ENCODE results near the gene CRABP1.

CRABP1 gene

GRCh38 chr15:78353093-78353492 lies 12.9 kb downstream of the CRABP1 start:
- Histone ChIP-seq H3K4me3 (ENCODE audit: low read length) (no peak overlapping the region), H3K4me1 (ENCODE audit: insufficient read depth, low read length) (peaks cover 3% of the 10 kb centered on the region; the same call in 1 of the 2 replicates), H3K9ac (ENCODE audit: low read depth, low read length) (no peak overlapping the region), H3K9me3 (ENCODE audit: insufficient read depth, low read depth, low read length) (no peaks in the 10 kb centered on the region), H3K27ac (ENCODE audit: low read length) (no peak overlapping the region), H3K27me3 (ENCODE audit: insufficient read depth, low read length) (no peaks in the 10 kb centered on the region), H3K36me3 (ENCODE audit: insufficient read depth, low read depth, low read length) (peaks cover 9% of the 10 kb centered on the region)

DNA sequence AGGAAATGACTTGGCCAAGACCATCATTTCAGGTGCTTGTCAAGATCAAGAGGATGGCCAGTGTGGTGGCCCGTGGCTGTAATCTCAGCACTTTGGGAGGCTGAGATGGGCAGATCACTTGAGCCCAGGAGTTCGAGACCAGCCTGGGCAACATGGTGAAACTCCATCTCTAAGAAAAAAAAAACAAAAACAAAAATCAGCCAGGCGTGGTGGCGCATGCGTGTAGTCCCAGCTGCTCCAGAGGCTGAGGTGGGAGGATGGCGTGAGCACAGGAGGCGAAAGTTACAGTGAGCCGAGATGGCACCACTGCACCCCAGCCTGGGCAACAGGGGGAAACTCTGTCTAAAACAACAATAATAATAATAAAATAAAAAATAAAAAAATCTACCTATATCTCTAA lies 15.0 kb downstream of the CRABP1 start:
- Histone ChIP-seq H3K9ac (ENCODE audit: low read depth, low read length) (no peak overlapping the region), H3K4me1 (ENCODE audit: insufficient read depth, low read length) (peaks cover 6% of the 10 kb centered on the region; the same call in 1 of the 2 replicates), H3K9me3 (ENCODE audit: insufficient read depth, low read depth, low read length) (no peaks in the 10 kb centered on the region), H3K36me3 (ENCODE audit: insufficient read depth, low read depth, low read length) (no peaks in the 10 kb centered on the region), H3K27me3 (ENCODE audit: insufficient read depth, low read length) (no peaks in the 10 kb centered on the region), H3K27ac (ENCODE audit: low read length) (no peak overlapping the region), H3K4me3 (ENCODE audit: low read length) (no peak overlapping the region)

GRCh38 chr15:78358102-78358870 lies 18.1 kb downstream of the CRABP1 start:
- Histone ChIP-seq H3K4me1 (ENCODE audit: insufficient read depth, low read length) (peaks cover 6% of the 10 kb centered on the region; the same call in 1 of the 2 replicates), H3K27ac (ENCODE audit: low read length) (no peak overlapping the region), H3K36me3 (ENCODE audit: insufficient read depth, low read depth, low read length) (no peaks in the 10 kb centered on the region), H3K4me3 (ENCODE audit: low read length) (no peak overlapping the region), H3K27me3 (ENCODE audit: insufficient read depth, low read length) (no peaks in the 10 kb centered on the region), H3K9ac (ENCODE audit: low read depth, low read length) (no peak overlapping the region), H3K9me3 (ENCODE audit: insufficient read depth, low read depth, low read length) (no peaks in the 10 kb centered on the region)

DNA sequence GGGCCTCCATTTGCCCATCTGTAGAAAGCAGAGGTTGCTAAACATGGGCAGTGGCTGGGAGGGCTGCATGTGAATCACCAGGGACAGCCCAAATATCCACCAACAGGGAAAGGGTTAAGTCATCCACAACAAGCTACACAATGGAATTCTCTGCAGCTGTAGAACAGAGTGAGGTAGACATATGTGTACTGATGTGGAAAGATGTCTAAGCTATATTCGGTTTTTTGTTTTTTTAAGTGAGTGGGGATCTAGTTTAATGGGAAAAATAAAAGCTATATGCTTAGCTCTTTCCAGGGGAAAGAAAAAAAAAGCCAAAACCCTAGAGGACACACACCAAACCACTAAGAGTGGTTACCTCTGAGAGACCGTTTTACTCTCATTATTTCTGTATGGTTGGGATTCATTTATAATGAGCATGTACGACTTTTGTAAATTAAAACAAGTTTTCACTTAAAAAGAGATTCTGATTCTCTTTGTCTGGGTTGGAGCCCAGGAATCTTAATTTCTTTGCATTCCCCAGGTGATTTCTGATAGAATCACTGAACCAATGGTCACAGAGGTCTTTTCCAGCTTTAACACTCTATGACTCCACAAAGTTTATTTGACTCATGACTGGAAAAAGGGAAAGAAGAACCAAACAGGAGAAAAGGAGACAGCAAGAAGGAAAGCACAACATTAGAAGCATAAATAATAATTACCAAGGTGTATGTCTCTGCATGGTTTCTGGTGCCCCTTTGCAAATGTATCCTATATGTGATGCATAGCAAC lies 19.1 kb downstream of the CRABP1 start:
- H3K4me3 ChIP-seq (ENCODE audit: low read length) = no peak overlapping the region
- H3K4me1 ChIP-seq (ENCODE audit: insufficient read depth, low read length) = peaks cover 6% of the 10 kb centered on the region; the same call in 1 of the 2 replicates
- no peaks in the 10 kb centered on the region for H3K36me3 ChIP-seq (ENCODE audit: insufficient read depth, low read depth, low read length)
- H3K9ac ChIP-seq (ENCODE audit: low read depth, low read length) = no peak overlapping the region
- H3K9me3 ChIP-seq (ENCODE audit: insufficient read depth, low read depth, low read length) = no peaks in the 10 kb centered on the region
- H3K27me3 ChIP-seq (ENCODE audit: insufficient read depth, low read length) = no peaks in the 10 kb centered on the region
- no peak overlapping the region for H3K27ac ChIP-seq (ENCODE audit: low read length)

DNA sequence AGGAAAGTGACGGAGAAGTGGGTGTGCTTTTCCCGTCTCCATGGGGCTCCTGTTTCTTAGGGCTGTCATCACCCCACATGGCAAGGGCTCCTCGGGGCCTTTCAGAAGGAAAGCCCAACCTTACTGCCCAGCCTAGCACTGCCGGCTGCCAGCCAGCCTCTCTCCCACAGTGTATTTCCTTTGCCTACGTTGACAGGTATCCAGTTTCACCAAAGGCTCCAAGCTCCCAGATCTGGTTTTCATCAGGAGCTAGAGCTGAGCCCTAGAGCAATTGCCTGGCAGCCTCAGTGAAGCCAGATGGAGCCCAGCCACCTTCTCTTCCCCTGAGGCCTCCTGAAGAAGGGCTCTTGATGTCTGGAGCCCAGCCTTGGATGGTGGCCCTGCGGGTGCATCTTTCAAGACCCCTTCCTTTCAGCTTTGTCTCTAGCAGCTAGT lies 20.2 kb downstream of the CRABP1 start:
- no peak overlapping the region for H3K4me3 ChIP-seq (ENCODE audit: low read length)
- H3K27ac ChIP-seq (ENCODE audit: low read length) = no peak overlapping the region
- H3K9ac ChIP-seq (ENCODE audit: low read depth, low read length) = no peak overlapping the region
- H3K27me3 ChIP-seq (ENCODE audit: insufficient read depth, low read length) = no peaks in the 10 kb centered on the region
- H3K9me3 ChIP-seq (ENCODE audit: insufficient read depth, low read depth, low read length) = no peaks in the 10 kb centered on the region
- no peaks in the 10 kb centered on the region for H3K36me3 ChIP-seq (ENCODE audit: insufficient read depth, low read depth, low read length)
- H3K4me1 ChIP-seq (ENCODE audit: insufficient read depth, low read length) = peaks cover 6% of the 10 kb centered on the region; the same call in 1 of the 2 replicates

DNA sequence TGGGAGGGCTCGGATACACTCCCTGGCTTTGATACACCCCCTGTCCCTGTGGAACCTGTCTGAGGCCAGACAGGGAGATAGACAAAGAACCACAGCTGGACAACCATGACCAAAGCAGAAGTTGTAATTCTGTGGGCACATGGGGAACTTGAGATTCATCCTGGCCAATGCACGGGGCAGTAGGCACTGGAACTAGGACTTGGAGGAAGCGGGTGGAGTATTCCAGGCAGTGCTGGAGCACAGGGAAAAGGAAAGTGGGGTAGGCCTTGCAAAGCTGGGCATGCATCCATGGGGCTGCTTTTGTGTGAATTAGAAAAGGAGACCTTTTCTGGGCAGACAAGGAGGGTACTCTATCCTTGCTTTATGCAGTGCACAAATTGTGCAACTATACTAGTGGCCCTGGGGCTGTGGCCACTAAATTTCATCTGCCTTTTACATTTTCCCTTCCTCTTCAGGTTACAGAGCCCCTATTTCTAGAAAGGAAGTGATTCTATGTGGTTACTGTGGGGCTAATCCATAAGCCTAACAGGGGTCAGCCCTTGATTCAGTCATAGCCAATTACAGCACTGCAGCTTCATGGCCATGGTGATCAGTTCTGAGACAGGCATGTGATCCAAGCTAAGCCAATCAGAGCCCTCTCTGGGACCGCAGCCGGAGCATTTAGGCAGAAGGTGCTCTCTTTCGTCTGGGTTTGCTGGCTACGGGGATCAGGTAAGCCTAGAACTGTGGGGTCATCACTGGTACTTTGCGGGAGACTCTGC lies 21.0 kb downstream of the CRABP1 start:
- no peak overlapping the region for H3K4me3 ChIP-seq (ENCODE audit: low read length)
- H3K9ac ChIP-seq (ENCODE audit: low read depth, low read length) = no peak overlapping the region
- no peaks in the 10 kb centered on the region for H3K27me3 ChIP-seq (ENCODE audit: insufficient read depth, low read length)
- H3K36me3 ChIP-seq (ENCODE audit: insufficient read depth, low read depth, low read length) = no peaks in the 10 kb centered on the region
- no peak overlapping the region for H3K27ac ChIP-seq (ENCODE audit: low read length)
- peaks cover 6% of the 10 kb centered on the region; the same call in 1 of the 2 replicates for H3K4me1 ChIP-seq (ENCODE audit: insufficient read depth, low read length)
- no peaks in the 10 kb centered on the region for H3K9me3 ChIP-seq (ENCODE audit: insufficient read depth, low read depth, low read length)

GRCh38 chr15:78361771-78362506 lies 21.8 kb downstream of the CRABP1 start:
- no peak overlapping the region for H3K27ac ChIP-seq (ENCODE audit: low read length)

DNA sequence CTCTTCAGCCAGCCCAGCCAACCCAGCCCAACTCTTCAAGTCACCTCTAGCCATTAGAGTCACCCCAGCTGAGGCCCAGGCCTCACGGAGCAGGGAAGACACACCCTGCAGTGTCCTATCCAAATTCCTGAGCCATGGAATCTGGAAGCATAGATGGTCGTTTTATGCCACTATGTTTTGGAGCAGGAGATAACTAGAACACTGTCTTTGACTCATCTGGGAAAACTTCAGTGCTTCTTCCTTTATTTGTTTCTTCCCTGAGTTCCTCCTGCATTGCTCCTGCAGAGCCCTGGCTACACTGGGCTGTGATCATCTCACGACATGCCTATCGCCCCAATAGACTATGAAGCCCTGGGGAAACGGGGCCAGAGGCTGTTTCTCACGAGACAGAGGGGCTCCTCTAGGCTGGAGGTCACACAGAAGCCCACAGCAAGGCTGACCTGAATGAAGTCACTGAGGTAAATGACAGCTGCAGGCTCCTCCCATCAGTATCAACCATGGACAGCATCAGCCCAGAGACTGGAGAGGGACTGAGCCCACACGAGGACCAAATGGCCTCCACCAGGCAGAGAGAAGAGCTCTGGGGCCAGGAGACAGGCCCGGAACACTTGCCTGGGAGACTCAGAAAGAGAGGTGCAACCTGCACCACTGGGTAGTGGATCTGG lies 22.7 kb downstream of the CRABP1 start:
- no peaks in the 10 kb centered on the region for H3K9me3 ChIP-seq (ENCODE audit: insufficient read depth, low read depth, low read length)
- peaks cover 6% of the 10 kb centered on the region; the same call in 1 of the 2 replicates for H3K4me1 ChIP-seq (ENCODE audit: insufficient read depth, low read length)
- H3K27ac ChIP-seq (ENCODE audit: low read length) = no peak overlapping the region
- H3K27me3 ChIP-seq (ENCODE audit: insufficient read depth, low read length) = no peaks in the 10 kb centered on the region
- no peak overlapping the region for H3K4me3 ChIP-seq (ENCODE audit: low read length)
- no peak overlapping the region for H3K9ac ChIP-seq (ENCODE audit: low read depth, low read length)
- no peaks in the 10 kb centered on the region for H3K36me3 ChIP-seq (ENCODE audit: insufficient read depth, low read depth, low read length)

More at GRCh38 chr15:78361771-78362506, 21.8 kb downstream of the CRABP1 start:
- H3K4me3 ChIP-seq (ENCODE audit: low read length) = no peak overlapping the region
- no peaks in the 10 kb centered on the region for H3K27me3 ChIP-seq (ENCODE audit: insufficient read depth, low read length)
- no peaks in the 10 kb centered on the region for H3K9me3 ChIP-seq (ENCODE audit: insufficient read depth, low read depth, low read length)
- H3K9ac ChIP-seq (ENCODE audit: low read depth, low read length) = no peak overlapping the region
- H3K4me1 ChIP-seq (ENCODE audit: insufficient read depth, low read length) = peaks cover 6% of the 10 kb centered on the region; the same call in 1 of the 2 replicates
- H3K36me3 ChIP-seq (ENCODE audit: insufficient read depth, low read depth, low read length) = no peaks in the 10 kb centered on the region

DNA sequence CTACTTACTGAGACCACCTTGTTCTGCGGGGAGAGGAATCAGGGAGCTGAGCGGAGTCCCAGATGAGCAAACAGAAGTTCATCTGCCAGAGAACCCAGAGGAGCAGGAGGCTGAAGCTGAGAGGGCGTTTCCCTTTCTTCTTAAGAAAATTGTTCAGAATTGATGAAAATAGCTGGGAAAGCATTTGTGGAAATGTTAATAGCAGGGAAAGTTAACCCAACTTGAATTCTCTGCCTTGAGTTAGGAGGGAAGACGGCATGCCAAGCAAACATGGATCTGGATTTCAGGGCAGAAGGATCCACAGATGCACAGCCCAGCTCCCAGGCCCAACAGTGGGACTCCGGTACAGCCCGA lies 23.2 kb downstream of the CRABP1 start:
- H3K9me3 ChIP-seq (ENCODE audit: insufficient read depth, low read depth, low read length) = no peaks in the 10 kb centered on the region
- H3K27me3 ChIP-seq (ENCODE audit: insufficient read depth, low read length) = no peaks in the 10 kb centered on the region
- H3K9ac ChIP-seq (ENCODE audit: low read depth, low read length) = no peak overlapping the region
- peaks cover 3% of the 10 kb centered on the region; the same call in 1 of the 2 replicates for H3K4me1 ChIP-seq (ENCODE audit: insufficient read depth, low read length)
- H3K4me3 ChIP-seq (ENCODE audit: low read length) = no peak overlapping the region
- no peak overlapping the region for H3K27ac ChIP-seq (ENCODE audit: low read length)
- H3K36me3 ChIP-seq (ENCODE audit: insufficient read depth, low read depth, low read length) = no peaks in the 10 kb centered on the region

GRCh38 chr15:78364233-78364632 lies 24.1 kb downstream of the CRABP1 start:
- Histone ChIP-seq H3K4me1 (ENCODE audit: insufficient read depth, low read length) (no peaks in the 10 kb centered on the region; the same call in 1 of the 2 replicates), H3K36me3 (ENCODE audit: insufficient read depth, low read depth, low read length) (no peaks in the 10 kb centered on the region), H3K27me3 (ENCODE audit: insufficient read depth, low read length) (no peaks in the 10 kb centered on the region), H3K9ac (ENCODE audit: low read depth, low read length) (no peak overlapping the region), H3K4me3 (ENCODE audit: low read length) (no peak overlapping the region), H3K9me3 (ENCODE audit: insufficient read depth, low read depth, low read length) (no peaks in the 10 kb centered on the region), H3K27ac (ENCODE audit: low read length) (no peak overlapping the region)
